Left ventricle myocardium inferior (tissue), 1 donor: ENCODE data around the gene KCNT2. TPM values are rescaled to one million over a fixed set of nuclear protein-coding genes. Genes with fewer than 3 reads are reported as not detected.
A peak's percentile ranks its signal among the peaks of the same experiment; 100 is the strongest.
"Not testable (repeated sequence)": the region's sequence is repeated elsewhere in the genome, so short reads cannot be mapped to it uniquely, and the experiment has no call there.

ENCODE experiments used
- DNase-seq: peaks from one replicate; pipeline ENCODE4 v3.0.0-alpha.2; 2020
- H3K27ac ChIP-seq: fragments of 200-600 bp; replicated peaks from 2 replicates; pipeline ENCODE4 v1.8.0; 2021
- H3K27me3 ChIP-seq: fragments of 200-600 bp; 2 replicates; pipeline ENCODE4 v1.8.0; 2021; ENCODE audit warnings: low read depth
- H3K36me3 ChIP-seq: fragments of 200-600 bp; 2 replicates; pipeline ENCODE4 v1.8.0; 2021
- H3K4me1 ChIP-seq: fragments of 200-600 bp; 2 replicates; pipeline ENCODE4 v1.8.0; 2021
- H3K4me3 ChIP-seq: fragments of 200-600 bp; 2 replicates; pipeline ENCODE4 v1.8.0; 2021; ENCODE audit warnings: mild to moderate bottlenecking, moderate library complexity
- H3K9me3 ChIP-seq: fragments of 200-600 bp; replicated peaks from 2 replicates; pipeline ENCODE4 v1.8.0; 2021
- intact Hi-C: fragments of 100-400 bp; cut with micrococcal nuclease; formaldehyde crosslinking; loops from one replicate; pipeline ENCODE4 v1.11.0; 2022
- total RNA-seq: library from RNA; stranded (reverse); fragmentation: NEBNext Ultra II Directional; extraction: Animal tissue kit (Norgen Biotek cat#: 25700); gene quantifications from one replicate; pipeline ENCODE4 v1.2.1, GENCODE V29; 2021
- TF ChIP-seq, protein P1 (sequence below): fragments of 200-600 bp; IDR thresholded peaks from 2 replicates; pipeline ENCODE4 v1.8.0; 2021; ENCODE audit warnings: antibody characterized with exemption, mild to moderate bottlenecking, borderline replicate concordance
- donor health status: DM: no; HTN: yes; CAD: no; lungs with severe emphysema.

Gene KCNT2
- total RNA-seq, 1 donor from 2014 or later: 0.60 TPM

DNA sequence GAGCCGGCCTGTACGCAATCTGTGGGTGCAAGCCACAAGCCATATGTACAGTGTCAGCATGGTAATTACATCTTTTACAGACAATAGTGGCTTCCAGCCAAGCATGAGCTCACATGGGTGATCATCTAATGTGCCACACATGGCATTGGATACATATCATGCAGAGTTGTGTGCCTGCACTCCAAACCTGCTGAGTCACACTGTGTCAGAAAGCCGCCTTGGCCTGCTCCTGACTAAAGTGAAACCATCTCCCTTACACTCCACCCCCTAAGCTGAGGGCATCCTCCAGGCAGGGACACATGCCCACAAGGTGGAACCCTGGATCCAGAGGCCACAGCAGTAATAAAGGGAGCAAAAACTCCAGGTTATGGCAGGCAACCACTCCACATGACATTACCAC lies 72.5 kb downstream of the KCNT2 start:
- TF ChIP-seq, protein P1, sequence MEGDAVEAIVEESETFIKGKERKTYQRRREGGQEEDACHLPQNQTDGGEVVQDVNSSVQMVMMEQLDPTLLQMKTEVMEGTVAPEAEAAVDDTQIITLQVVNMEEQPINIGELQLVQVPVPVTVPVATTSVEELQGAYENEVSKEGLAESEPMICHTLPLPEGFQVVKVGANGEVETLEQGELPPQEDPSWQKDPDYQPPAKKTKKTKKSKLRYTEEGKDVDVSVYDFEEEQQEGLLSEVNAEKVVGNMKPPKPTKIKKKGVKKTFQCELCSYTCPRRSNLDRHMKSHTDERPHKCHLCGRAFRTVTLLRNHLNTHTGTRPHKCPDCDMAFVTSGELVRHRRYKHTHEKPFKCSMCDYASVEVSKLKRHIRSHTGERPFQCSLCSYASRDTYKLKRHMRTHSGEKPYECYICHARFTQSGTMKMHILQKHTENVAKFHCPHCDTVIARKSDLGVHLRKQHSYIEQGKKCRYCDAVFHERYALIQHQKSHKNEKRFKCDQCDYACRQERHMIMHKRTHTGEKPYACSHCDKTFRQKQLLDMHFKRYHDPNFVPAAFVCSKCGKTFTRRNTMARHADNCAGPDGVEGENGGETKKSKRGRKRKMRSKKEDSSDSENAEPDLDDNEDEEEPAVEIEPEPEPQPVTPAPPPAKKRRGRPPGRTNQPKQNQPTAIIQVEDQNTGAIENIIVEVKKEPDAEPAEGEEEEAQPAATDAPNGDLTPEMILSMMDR: no peak
- intact Hi-C loops: no loop called here
- no peak for DNase-seq
- Histone ChIP-seq H3K36me3 (no peaks in the 10 kb centered on the region), H3K27ac (no peak overlapping the region), H3K4me3 (no peak overlapping the region), H3K27me3 (no peaks in the 10 kb centered on the region), H3K4me1 (no peaks in the 10 kb centered on the region), H3K9me3 (peaks cover 7% of the 10 kb centered on the region)

DNA sequence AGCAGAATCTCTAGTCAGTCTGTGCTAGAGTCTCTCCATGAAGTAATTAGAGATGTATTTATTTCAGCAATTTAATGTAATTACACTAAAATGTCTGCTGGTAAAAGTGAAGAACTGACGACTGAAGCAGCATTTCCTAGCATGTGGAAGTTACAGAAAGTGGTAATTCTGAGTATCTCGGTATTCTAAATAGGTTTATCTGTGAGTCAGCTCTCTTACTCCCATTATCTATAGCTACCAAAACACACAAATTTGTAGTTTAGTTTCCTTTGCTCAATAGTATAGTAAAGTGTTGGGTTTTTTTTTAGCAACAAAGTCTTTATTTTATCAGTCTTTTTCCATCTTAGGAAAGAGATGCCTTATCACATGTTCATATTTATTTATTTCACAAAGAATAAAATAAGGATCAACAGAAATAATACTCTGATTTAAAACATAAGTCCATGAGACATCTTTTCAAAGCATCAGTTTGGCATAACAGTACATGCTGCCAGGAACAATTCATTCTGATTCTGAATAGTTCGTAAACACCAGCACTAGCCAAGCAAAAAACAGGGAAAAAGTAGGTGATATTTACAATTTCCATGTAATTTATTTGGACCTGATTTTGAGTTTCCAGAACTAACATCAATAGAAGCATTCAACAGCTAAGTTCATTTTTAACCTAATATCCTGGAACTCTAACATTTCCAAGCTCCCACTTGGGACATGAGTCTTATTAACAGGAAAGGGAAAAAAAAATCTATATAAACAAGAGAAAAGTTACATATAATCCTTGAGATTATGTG lies 76.3 kb downstream of the KCNT2 start:
- Histone ChIP-seq H3K4me1 (no peaks in the 10 kb centered on the region), H3K36me3 (no peaks in the 10 kb centered on the region), H3K27ac (peak overlapping the region; percentile 31), H3K4me3 (no peak overlapping the region), H3K27me3 (no peaks in the 10 kb centered on the region), H3K9me3 (peaks cover 7% of the 10 kb centered on the region)
- TF ChIP-seq, protein P1: no peak
- no peak for DNase-seq
- intact Hi-C loops: no loop called here

DNA sequence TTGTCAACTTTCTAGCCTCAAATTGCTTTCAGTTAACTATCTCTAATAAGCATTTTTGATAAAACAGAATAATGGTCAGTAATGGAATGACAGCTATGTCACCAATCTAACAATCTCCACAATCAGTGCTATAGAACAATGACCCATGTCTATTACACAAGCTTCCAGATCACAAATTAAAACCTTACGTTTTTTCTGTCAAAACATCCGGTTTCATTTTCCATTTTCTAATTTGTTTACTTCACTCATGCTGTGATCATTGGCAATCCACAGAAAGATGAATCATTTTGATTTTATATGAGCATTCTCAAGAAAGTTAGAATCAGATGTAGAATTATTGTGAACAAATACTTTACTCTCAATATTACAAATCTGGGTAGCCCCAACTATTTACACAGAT lies 80.3 kb downstream of the KCNT2 start:
- Histone ChIP-seq H3K36me3 (no peaks in the 10 kb centered on the region), H3K27me3 (no peaks in the 10 kb centered on the region), H3K4me3 (no peak overlapping the region), H3K27ac (no peak overlapping the region), H3K9me3 (peaks cover 16% of the 10 kb centered on the region), H3K4me1 (no peaks in the 10 kb centered on the region)
- no peak for DNase-seq
- intact Hi-C loops: no loop called here
- TF ChIP-seq, protein P1: no peak

DNA sequence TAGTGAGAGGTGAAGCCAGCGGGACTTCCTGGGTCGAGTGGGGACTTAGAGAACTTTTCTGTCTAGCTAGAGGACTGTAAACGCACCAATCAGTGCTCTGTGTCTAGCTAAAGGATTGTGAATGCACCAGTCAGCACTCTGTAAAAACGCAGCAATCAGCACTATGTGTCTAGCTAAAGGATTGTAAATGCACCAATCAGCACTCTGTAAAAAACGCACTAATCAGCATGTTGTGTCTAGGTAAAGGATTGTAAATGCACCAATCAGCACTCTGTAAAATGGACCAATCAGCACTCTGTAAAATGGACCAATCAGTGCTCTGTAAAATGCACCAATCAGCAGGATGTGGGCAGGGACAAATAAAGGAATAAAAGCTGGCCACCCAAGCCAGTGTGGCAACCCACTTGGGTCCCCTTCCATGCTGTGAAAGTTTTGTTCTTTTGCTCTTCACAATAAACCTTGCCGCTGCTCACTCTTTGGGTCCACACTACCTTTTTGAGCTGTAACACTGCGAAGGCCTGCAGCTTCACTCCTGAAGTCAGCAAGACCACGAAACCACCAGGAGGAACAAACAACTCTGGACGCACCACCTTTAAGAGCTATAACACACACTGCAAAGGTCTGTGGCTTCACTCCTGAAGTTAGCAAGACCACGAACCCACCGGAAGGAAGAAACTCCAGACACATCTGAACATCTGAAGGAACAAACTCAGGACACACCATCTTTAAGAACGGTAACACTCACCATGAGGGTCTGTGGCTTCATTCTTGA lies 85.5 kb downstream of the KCNT2 start:
- peaks cover 61% of the 10 kb centered on the region for H3K9me3 ChIP-seq
- H3K4me3 ChIP-seq, intact Hi-C loops, H3K27ac ChIP-seq, H3K36me3 ChIP-seq, DNase-seq, H3K4me1 ChIP-seq, H3K27me3 ChIP-seq: not testable (repeated sequence)

DNA sequence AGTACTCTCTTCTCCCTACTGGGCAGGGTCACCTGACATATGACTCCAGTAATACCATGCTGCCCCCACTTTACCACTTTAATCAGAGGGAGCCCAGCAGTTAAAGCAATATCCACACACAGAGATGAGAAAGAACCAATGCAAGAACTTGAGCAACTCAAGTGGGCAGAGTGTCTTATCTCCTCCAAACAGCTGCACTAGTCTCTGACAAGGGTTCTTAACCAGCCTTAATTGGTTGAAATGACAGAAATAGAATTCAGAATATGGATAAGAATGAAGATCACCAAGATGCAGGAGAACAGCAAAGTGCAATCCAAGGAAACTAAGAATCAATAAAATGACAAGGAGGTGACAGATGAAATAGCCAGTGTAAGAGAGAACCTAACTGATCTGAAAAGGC lies 91.0 kb downstream of the KCNT2 start:
- DNase-seq: no peak
- Histone ChIP-seq H3K27me3 (no peaks in the 10 kb centered on the region), H3K27ac (no peak overlapping the region), H3K9me3 (peaks cover 37% of the 10 kb centered on the region), H3K4me1 (no peaks in the 10 kb centered on the region), H3K36me3 (no peaks in the 10 kb centered on the region), H3K4me3 (no peak overlapping the region)
- intact Hi-C loops: no loop called here
- TF ChIP-seq, protein P1: no peak

DNA sequence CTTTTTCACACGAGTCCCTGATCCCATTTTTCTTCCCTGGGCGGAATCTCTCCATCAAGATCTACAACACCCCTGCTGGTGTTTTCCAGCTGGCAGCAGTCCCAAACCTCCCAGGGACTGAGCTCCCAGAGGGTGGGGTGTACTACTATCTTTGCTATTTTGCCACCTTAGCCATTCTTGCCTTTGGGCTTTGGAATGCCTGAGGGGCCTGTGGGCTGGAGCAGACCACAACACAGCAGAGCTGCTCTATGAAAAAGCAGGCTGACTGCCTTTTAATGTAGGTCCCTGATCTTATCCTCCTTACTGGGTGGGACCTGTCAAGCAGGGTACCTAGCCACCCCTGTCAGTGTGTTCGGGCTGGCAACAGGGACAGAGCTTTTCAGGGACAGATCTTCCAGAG lies 91.9 kb downstream of the KCNT2 start:
- no peak for DNase-seq
- peaks cover 32% of the 10 kb centered on the region for H3K9me3 ChIP-seq
- TF ChIP-seq, protein P1: no peak

More for the DNA sequence above, 91.9 kb downstream of the KCNT2 start:
- no peak overlapping the region for H3K4me3 ChIP-seq
- intact Hi-C loops: no loop called here
- no peaks in the 10 kb centered on the region for H3K4me1 ChIP-seq
- no peaks in the 10 kb centered on the region for H3K27me3 ChIP-seq
- H3K27ac ChIP-seq: no peak overlapping the region
- no peaks in the 10 kb centered on the region for H3K36me3 ChIP-seq
